Liver (tissue), 9 donors: Measurements from ENCODE around the gene ATF7. TPM values are rescaled to one million over a fixed set of nuclear protein-coding genes. Genes with fewer than 3 reads are reported as not detected.

ENCODE experiments used
- DNase-seq: peaks from one replicate; pipeline ENCODE4 v3.0.0-alpha.2; 2017; ENCODE audit warnings: low spot score
- H3K27ac ChIP-seq, 2 donors: one replicate each; pipeline ENCODE4 v1.7.0; 2013; ENCODE audit warnings: inconsistent platforms in 2 of 2, low read length in 2 of 2, control low read depth in 1 of 2, low read depth in 1 of 2, mild to moderate bottlenecking in 1 of 2
- H3K27me3 ChIP-seq, 4 donors: one replicate each; pipeline versions ENCODE4 v1.6.1 to v1.7.0; 2013; ENCODE audit warnings: low read length in 3 of 4, inconsistent platforms in 1 of 4, mild to moderate bottlenecking in 1 of 4, moderate library complexity in 1 of 4; ENCODE audit not compliant: control insufficient read depth in 4 of 4, insufficient read depth in 4 of 4
- H3K36me3 ChIP-seq, 4 donors: one replicate each; pipeline versions ENCODE4 v1.6.1 to v1.7.0; 2013; ENCODE audit warnings: low read length in 3 of 4, mild to moderate bottlenecking in 3 of 4, low read depth in 1 of 4, moderate library complexity in 1 of 4; ENCODE audit not compliant: control insufficient read depth in 4 of 4, insufficient read depth in 3 of 4
- H3K4me1 ChIP-seq, 4 donors: one replicate each; pipeline versions ENCODE4 v1.6.1 to v1.7.0; 2013; ENCODE audit warnings: low read length in 3 of 4, mild to moderate bottlenecking in 3 of 4, moderate library complexity in 1 of 4; ENCODE audit not compliant: control insufficient read depth in 4 of 4, insufficient read depth in 4 of 4
- H3K4me3 ChIP-seq, 3 donors: one replicate each; pipeline versions ENCODE4 v1.6.1 to v1.7.0; 2013; ENCODE audit warnings: low read length in 3 of 3, control low read depth in 1 of 3, low read depth in 1 of 3, mild to moderate bottlenecking in 1 of 3
- H3K9ac ChIP-seq, 2 donors: one replicate each; pipeline ENCODE4 v1.7.0; 2013; ENCODE audit warnings: low read length in 2 of 2, mild to moderate bottlenecking in 2 of 2, moderate library complexity in 2 of 2, control low read depth in 1 of 2, low read depth in 1 of 2
- H3K9me3 ChIP-seq, 4 donors: one replicate each; pipeline versions ENCODE4 v1.6.1 to v1.7.0; 2013; ENCODE audit warnings: low read length in 3 of 4; ENCODE audit not compliant: control insufficient read depth in 4 of 4
- FOXA1 ChIP-seq: IDR thresholded peaks from 2 replicates; pipeline ENCODE4 v1.6.1; 2016; ENCODE audit warnings: antibody characterized with exemption
- FOXA2 ChIP-seq: IDR thresholded peaks from 2 replicates; pipeline ENCODE4 v1.6.1; 2016; ENCODE audit warnings: antibody characterized with exemption
- HNF4A ChIP-seq, 2 donors: conservative IDR thresholded peaks; 2 replicates each; pipeline ENCODE4 v1.6.1; 2016; ENCODE audit warnings: antibody characterized with exemption in 2 of 2, mild to moderate bottlenecking in 2 of 2
- JUND ChIP-seq, 2 donors: IDR thresholded peaks; 2 replicates each; pipeline ENCODE4 v1.6.1; 2016; ENCODE audit warnings: antibody characterized with exemption in 2 of 2
- NR2F2 ChIP-seq: IDR thresholded peaks from 2 replicates; pipeline ENCODE4 v1.6.1; 2016; ENCODE audit warnings: antibody characterized with exemption
- RAD21 ChIP-seq, 2 donors: IDR thresholded peaks; 2 replicates each; pipeline ENCODE4 v1.6.1; 2016; ENCODE audit warnings: antibody characterized with exemption in 2 of 2, mild to moderate bottlenecking in 2 of 2
- SP1 ChIP-seq: IDR thresholded peaks from 2 replicates; pipeline ENCODE4 v1.6.1; 2018; ENCODE audit warnings: antibody characterized with exemption, mild to moderate bottlenecking
- WGBS: extraction: QIAGEN DNeasy Blood & Tissue Kit; methylation state at CpG from one replicate; pipeline ENCODE4 v1.1.7; 2013; 5-methylcytosine and 5-hydroxymethylcytosine counted together
- polyA plus RNA-seq, 2 donors: library from polyadenylated mRNA; stranded (reverse) in 1 of 2; unstranded in 1 of 2; fragments of 200-250 nt in 1 of 2; fragments of >200 nt in 1 of 2; fragmentation: Nextera tagmentation in 1 of 2; extraction: Ambion mirVana in 1 of 2; gene quantifications; one replicate each; pipeline versions ENCODE4 v1.2.1 to v1.2.3, GENCODE V29; 2013 to 2015
- total RNA-seq, 2 donors: library from RNA; depleted of rRNA; stranded (reverse); fragments of >200 nt; gene quantifications; one replicate each; pipeline ENCODE4 v1.2.3, GENCODE V29; 2014
- TF ChIP-seq, protein P1 (sequence below): IDR thresholded peaks from 2 replicates; pipeline ENCODE4 v1.6.1; 2016; ENCODE audit warnings: antibody characterized with exemption
- TF ChIP-seq, protein P2 (sequence below): IDR thresholded peaks from 2 replicates; pipeline ENCODE4 v1.6.1; 2016; ENCODE audit warnings: antibody characterized with exemption, mild to moderate bottlenecking
- donor health status: healthy.
- donor health status: healthy.
- donor health status: healthy.
- donor health status: healthy.
- donor health status: healthy.

ATF7 gene
- total and polyA plus RNA-seq, 4 donors = 5.3 to 14.5 (median 9.9) TPM

GRCh38 chr12:53515291-53515680, 110.9 kb downstream of the ATF7 start:
- Histone ChIP-seq H3K4me3 (no peak overlapping the region), H3K36me3 (peaks cover 7 to 65% (median 48%) of the 10 kb centered on the region in 4 donors), H3K4me1 (peaks cover 0 to 2% (median under 1%) of the 10 kb centered on the region in 4 donors), H3K9me3 (no peaks in the 10 kb centered on the region), H3K27ac (no peak overlapping the region), H3K9ac (no peak overlapping the region), H3K27me3 (no peaks in the 10 kb centered on the region)
- no peak for DNase-seq
- TF ChIP-seq RAD21 (IDR thresholded peaks at IDR 0.05) = no peak
- TF ChIP-seq, protein P1, sequence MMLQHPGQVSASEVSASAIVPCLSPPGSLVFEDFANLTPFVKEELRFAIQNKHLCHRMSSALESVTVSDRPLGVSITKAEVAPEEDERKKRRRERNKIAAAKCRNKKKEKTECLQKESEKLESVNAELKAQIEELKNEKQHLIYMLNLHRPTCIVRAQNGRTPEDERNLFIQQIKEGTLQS = no peak
- WGBS = 86% methylated on average over 2 of the region's 2 CpGs

DNA sequence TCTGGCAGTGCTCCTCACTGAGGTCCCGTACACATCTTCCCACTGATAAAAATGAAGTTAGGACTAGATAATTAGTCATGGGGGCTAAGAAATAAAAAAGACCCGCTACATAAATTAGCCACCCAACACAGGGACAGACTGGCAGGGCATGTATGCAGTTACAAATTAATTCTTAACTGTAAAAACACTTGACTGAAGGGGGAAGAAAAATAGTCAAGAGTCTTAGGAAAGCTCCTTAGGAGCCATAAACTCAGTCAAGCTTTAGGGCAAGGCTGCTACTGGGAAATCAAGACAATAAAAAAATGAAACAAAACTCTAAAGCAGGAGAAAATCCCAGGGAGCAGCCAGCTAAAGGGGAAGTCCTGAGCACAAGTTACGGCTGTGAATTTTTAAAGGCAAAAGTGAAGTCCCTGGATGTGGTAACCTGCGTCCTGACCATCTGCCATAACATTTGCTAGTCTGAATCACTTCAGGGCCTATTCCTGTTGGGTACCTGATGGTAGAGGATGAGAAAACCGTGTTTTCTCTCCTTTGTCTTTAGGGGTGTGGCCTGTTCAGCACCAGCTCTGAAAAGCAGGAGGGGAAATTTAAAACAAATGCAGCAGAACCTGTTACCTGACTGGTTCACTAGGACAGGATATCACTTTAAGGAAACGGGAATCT, 111.4 kb downstream of the ATF7 start:
- H3K36me3 ChIP-seq = peaks cover 4 to 63% (median 44%) of the 10 kb centered on the region in 4 donors
- no peaks in the 10 kb centered on the region for H3K9me3 ChIP-seq
- no peak for DNase-seq
- WGBS = 87% methylated on average over 6 of the region's 6 CpGs
- peaks cover 0 to 3% (median under 1%) of the 10 kb centered on the region in 4 donors for H3K4me1 ChIP-seq
- TF ChIP-seq FOXA1 = no peak
- no peak for TF ChIP-seq RAD21 (IDR thresholded peaks at IDR 0.05)
- TF ChIP-seq, protein P2, sequence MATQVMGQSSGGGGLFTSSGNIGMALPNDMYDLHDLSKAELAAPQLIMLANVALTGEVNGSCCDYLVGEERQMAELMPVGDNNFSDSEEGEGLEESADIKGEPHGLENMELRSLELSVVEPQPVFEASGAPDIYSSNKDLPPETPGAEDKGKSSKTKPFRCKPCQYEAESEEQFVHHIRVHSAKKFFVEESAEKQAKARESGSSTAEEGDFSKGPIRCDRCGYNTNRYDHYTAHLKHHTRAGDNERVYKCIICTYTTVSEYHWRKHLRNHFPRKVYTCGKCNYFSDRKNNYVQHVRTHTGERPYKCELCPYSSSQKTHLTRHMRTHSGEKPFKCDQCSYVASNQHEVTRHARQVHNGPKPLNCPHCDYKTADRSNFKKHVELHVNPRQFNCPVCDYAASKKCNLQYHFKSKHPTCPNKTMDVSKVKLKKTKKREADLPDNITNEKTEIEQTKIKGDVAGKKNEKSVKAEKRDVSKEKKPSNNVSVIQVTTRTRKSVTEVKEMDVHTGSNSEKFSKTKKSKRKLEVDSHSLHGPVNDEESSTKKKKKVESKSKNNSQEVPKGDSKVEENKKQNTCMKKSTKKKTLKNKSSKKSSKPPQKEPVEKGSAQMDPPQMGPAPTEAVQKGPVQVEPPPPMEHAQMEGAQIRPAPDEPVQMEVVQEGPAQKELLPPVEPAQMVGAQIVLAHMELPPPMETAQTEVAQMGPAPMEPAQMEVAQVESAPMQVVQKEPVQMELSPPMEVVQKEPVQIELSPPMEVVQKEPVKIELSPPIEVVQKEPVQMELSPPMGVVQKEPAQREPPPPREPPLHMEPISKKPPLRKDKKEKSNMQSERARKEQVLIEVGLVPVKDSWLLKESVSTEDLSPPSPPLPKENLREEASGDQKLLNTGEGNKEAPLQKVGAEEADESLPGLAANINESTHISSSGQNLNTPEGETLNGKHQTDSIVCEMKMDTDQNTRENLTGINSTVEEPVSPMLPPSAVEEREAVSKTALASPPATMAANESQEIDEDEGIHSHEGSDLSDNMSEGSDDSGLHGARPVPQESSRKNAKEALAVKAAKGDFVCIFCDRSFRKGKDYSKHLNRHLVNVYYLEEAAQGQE = no peak
- no peak for TF ChIP-seq HNF4A (conservative IDR thresholded peaks at IDR 0.05)
- TF ChIP-seq NR2F2 = no peak
- no peak for TF ChIP-seq JUND (IDR thresholded peaks at IDR 0.05)
- H3K4me3 ChIP-seq = no peak overlapping the region
- H3K27ac ChIP-seq = no peak overlapping the region
- H3K27me3 ChIP-seq = no peaks in the 10 kb centered on the region
- H3K9ac ChIP-seq = no peak overlapping the region

DNA sequence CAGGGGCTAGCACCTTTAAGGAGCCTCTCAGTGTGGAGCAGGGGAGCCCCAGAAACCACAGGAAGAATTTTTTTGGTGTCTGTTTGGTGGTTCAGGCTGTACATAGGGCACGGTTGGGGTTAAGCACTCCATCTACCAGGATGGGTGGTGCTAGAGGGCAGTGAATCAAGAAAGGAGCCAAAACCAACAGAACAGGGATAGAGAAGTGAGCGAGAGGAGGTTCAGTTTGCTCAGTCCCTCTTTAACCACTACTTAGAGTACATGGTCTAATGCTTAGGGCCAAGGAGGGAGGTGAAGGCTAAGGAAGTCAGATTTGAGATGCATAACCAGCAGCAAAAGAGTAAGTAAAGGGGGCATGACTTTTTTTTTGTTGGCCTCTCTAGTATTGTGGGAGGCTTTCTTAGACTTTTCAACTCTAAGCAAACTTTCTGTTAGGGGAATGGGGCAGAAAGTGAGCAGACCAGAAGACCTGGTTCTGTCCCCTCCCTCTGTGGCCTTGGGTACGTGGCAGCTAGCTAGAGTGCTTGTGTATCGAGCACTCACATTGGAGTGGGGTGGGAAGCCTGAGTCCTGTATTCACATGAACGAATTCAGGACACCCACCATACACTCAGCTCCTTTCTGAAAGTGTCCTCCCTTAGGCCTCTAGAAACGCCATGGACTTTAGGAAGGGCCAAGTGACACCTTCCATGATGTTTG, 112.3 kb downstream of the ATF7 start:
- H3K9me3 ChIP-seq = no peaks in the 10 kb centered on the region
- DNase-seq = no peak
- H3K9ac ChIP-seq = no peak overlapping the region
- H3K36me3 ChIP-seq = peaks cover 4 to 58% (median 40%) of the 10 kb centered on the region in 4 donors
- H3K27ac ChIP-seq = no peak overlapping the region
- no peak overlapping the region for H3K4me3 ChIP-seq
- peaks cover 0 to 3% (median under 1%) of the 10 kb centered on the region in 4 donors for H3K4me1 ChIP-seq
- TF ChIP-seq HNF4A (conservative IDR thresholded peaks at IDR 0.05) (no peak), SP1 (no peak), FOXA2 (no peak)
- TF ChIP-seq, protein P2 = no peak
- TF ChIP-seq, protein P1 = no peak
- 73% methylated on average over 6 of the region's 6 CpGs for WGBS
- no peaks in the 10 kb centered on the region for H3K27me3 ChIP-seq
